ENCODE data around the gene ZNRF1. TPM values are rescaled to one million over a fixed set of nuclear protein-coding genes. Genes with fewer than 3 reads are reported as not detected.

Gene ZNRF1
- total and polyA plus RNA-seq, 2 of the 4 experiments (the other 2 are of a cell fraction), result 8.2 to 20.7 TPM

DNA sequence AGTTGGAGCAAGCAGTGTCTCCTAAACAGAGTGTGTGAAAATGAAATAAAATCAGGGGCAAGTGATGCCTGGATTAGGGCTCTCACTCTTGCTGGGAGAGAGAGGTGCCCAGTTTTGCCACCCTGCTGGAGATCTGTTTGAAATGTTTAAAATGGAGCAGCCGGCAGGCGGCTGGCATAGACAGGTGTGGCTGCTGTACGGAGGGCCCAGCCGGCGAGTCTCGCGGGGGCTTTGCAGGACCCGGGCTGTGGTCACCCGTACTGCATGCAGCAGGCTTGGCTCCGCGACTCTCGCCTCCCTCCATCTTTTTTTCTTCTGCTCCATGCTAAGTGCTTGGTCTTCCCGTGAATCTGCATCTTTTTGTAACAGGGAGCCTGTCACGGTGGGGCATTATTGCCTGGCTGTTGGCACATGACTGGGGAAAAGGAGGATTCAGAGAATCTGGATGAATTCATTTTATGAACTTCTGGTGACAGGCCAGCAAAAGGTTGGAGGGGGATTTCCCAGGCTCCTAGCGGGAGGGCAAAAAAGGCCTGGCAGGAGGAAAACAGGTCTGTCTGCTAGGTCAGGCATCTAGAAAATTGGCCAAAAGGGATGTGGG, 1.8 kb downstream of the ZNRF1 start (continued):
- TF ChIP-seq ELK1 (IDR thresholded peaks at IDR 0.05; ENCODE audit: borderline replicate concordance, low read depth, low read length) (no peak), MAFK (IDR thresholded peaks at IDR 0.05; ENCODE audit: low read depth, low read length) (no peak)

- peaks cover 10% of the 10 kb centered on the region for H3K4me1 ChIP-seq (ENCODE audit: control insufficient read depth, insufficient read depth, low read length)
- no peak overlapping the region for H4K91ac ChIP-seq (ENCODE audit: insufficient read depth, low read depth, low read length)
- dilution Hi-C loops (cut with HindIII; ENCODE audit: low sequenced_read_pairs, unreplicated experiment) (no loop called here), in situ Hi-C loops (cut with MboI; ENCODE audit: low sequenced_read_pairs) (loop anchor here (5.0 kb wide), 1 partner anchor 105 kb away; no protein-coding TSS in a partner anchor), intact Hi-C loops (cut with micrococcal nuclease) (no loop called here)
- ChIA-PET POLR2A (ENCODE audit: unreplicated experiment) (no interaction called here), CTCF (interaction anchor here (2.2 kb wide), 1 partner anchor 109 kb away, joined by 9 read pairs; no protein-coding TSS in a partner anchor)
- no peak overlapping the region for H3K18ac ChIP-seq (ENCODE audit: low read depth, low read length)
- no peak overlapping the region for H4K5ac ChIP-seq (ENCODE audit: low read depth, low read length)
- H3K4me2 ChIP-seq (ENCODE audit: low read depth, low read length), result peak overlapping the region; percentile 86; the same call in 1 of the 2 replicates
- no peak overlapping the region for H2AFZ ChIP-seq (replicated peaks; ENCODE audit: low read length, poor library complexity)
- no peak overlapping the region for H3K9ac ChIP-seq (ENCODE audit: low read depth, low read length)
- DNase-seq, result no peak
- peaks cover 4% of the 10 kb centered on the region; the same call in 1 of the 2 replicates for H3K36me3 ChIP-seq (ENCODE audit: control insufficient read depth, insufficient read depth, low read length)
- H3K23ac ChIP-seq (ENCODE audit: low read depth, low read length), result no peak overlapping the region
- no peak overlapping the region for H3K56ac ChIP-seq (ENCODE audit: extremely low read depth, insufficient read depth, low read length)
- no peak overlapping the region for H4K8ac ChIP-seq (ENCODE audit: low read depth in 2 of 2, low read length in 2 of 2)
- H2BK20ac ChIP-seq (ENCODE audit: low read depth, low read length), result no peak overlapping the region
- H3K4ac ChIP-seq (ENCODE audit: low read depth, low read length), result no peak overlapping the region
- no peak overlapping the region for H2BK120ac ChIP-seq (ENCODE audit: low read depth, low read length)
- no peak overlapping the region for H2AK5ac ChIP-seq (ENCODE audit: low read depth, low read length)
- H3K14ac ChIP-seq (replicated peaks; ENCODE audit: low read depth, low read length), result no peak overlapping the region
- no peak overlapping the region for H2AK9ac ChIP-seq (replicated peaks; ENCODE audit: low read depth, low read length, poor library complexity)
- peaks cover 60% of the 10 kb centered on the region for H4K20me1 ChIP-seq (ENCODE audit: insufficient read depth, low read length)
- 47% methylated on average over 8 of the region's 9 CpGs; no CpG with 5 or more reads in 1 of the 2 experiments for WGBS, 2 experiments (ENCODE audit: extremely low coverage in 2 of 2, insufficient read length in 1 of 2)
- BruUV-seq (replicated peaks), result no TSS peak
- no peaks in the 10 kb centered on the region for H3K9me3 ChIP-seq (ENCODE audit: control insufficient read depth, insufficient read depth, low read length)
- peaks cover 11% of the 10 kb centered on the region for H3K9me1 ChIP-seq (ENCODE audit: insufficient read depth, low read length)
- ATAC-seq (ENCODE audit: low read depth), result no peak
- H3K79me1 ChIP-seq (ENCODE audit: low read depth in 1 of 2, low read length in 2 of 2), result peaks cover 47 to 72% of the 10 kb centered on the region in 2 experiments
- H3K4me3 ChIP-seq (ENCODE audit: insufficient read depth, low read depth, low read length), result no peak overlapping the region
- no peaks in the 10 kb centered on the region for H3K27me3 ChIP-seq (ENCODE audit: control insufficient read depth, insufficient read depth, low read length)
- no peak overlapping the region for H3K27ac ChIP-seq (ENCODE audit: insufficient read depth, low read length)
- no peak overlapping the region for H2BK15ac ChIP-seq (ENCODE audit: low read depth, low read length)
- H2BK5ac ChIP-seq (ENCODE audit: low read depth, low read length, poor library complexity, severe bottlenecking), result no peak overlapping the region
- TF ChIP-seq CEBPB (IDR thresholded peaks at IDR 0.05; ENCODE audit: low read depth, low read length) (no peak), NFE2L2 (IDR thresholded peaks at IDR 0.05; ENCODE audit: low read depth, low read length) (no peak), MAFK (IDR thresholded peaks at IDR 0.05; ENCODE audit: low read depth, low read length) (no peak), MAZ (IDR thresholded peaks at IDR 0.05; ENCODE audit: borderline replicate concordance, low read depth, low read length) (no peak), CHD1 (IDR thresholded peaks at IDR 0.05; ENCODE audit: low read depth, low read length) (no peak), RFX5 (IDR thresholded peaks at IDR 0.05; ENCODE audit: low read depth, low read length) (no peak), SMC3 (IDR thresholded peaks at IDR 0.05; ENCODE audit: low read depth, low read length) (no peak), POLR2A (IDR thresholded peaks at IDR 0.05; ENCODE audit: low read depth, low read length) (no peak), FOS (IDR thresholded peaks at IDR 0.05; ENCODE audit: low read depth, low read length) (no peak), RCOR1 (IDR thresholded peaks at IDR 0.05; ENCODE audit: insufficient replicate concordance, low read length) (no peak), BHLHE40 (IDR thresholded peaks at IDR 0.05; ENCODE audit: low read depth, low read length) (no peak), MXI1 (IDR thresholded peaks at IDR 0.05; ENCODE audit: borderline replicate concordance, low read depth, low read length) (no peak), ELK1 (IDR thresholded peaks at IDR 0.05; ENCODE audit: borderline replicate concordance, low read depth, low read length) (no peak), USF2 (IDR thresholded peaks at IDR 0.05; ENCODE audit: low read depth, low read length) (no peak)
These were observed 3.6 kb downstream of the ZNRF1 start for GRCh38 chr16:75002474-75002873.
